Endothelial cell of hepatic sinusoid (primary cell): ENCODE measurements around the gene SLC22A23.

Experiments used
- in situ Hi-C: cut with HindIII; loops from 2 replicates; pipeline ENCODE4 v1.10.0; 2017; ENCODE audit warnings: low sequenced_read_pairs

The SLC22A23 gene

DNA sequence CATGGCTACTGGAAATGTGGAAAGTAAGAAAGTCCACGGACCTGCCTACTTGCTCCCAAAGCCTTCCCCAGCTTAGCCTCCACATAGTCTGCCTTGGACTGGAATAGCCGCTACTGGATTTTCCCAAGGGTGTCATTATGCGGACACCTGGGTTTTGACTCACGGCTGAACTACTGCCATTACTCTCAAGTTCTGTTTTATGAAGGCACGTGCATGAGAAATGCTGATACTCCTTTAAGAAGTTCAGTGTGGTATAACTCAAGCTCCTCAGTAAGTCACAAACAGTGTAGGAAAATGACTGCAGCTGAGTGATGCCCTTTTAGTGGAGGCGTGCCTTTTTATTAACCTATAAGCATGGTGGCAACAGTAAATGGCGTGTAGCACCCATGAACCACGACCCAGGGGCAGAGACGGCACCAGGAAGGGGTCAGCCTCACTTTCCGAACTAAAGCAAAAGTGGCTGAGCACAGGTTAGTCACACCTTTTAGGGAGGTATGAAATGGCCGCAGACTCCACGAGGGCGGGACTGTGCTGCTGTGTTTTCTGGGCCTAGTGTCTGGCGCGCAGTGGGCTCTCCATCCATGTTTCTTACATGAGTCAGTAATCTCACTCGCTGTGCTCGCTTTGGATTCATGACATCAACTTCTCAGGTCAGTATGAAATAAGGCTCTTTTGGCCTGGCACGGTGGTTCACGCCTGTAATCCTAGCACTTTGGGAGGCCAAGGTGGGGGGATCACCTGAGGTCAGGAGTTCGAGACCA lies 174.2 kb downstream of the SLC22A23 start:
- in situ Hi-C loops: loop anchor here (25.0 kb wide), 2 partner anchors 430 to 705 kb away; no protein-coding TSS in a partner anchor

DNA sequence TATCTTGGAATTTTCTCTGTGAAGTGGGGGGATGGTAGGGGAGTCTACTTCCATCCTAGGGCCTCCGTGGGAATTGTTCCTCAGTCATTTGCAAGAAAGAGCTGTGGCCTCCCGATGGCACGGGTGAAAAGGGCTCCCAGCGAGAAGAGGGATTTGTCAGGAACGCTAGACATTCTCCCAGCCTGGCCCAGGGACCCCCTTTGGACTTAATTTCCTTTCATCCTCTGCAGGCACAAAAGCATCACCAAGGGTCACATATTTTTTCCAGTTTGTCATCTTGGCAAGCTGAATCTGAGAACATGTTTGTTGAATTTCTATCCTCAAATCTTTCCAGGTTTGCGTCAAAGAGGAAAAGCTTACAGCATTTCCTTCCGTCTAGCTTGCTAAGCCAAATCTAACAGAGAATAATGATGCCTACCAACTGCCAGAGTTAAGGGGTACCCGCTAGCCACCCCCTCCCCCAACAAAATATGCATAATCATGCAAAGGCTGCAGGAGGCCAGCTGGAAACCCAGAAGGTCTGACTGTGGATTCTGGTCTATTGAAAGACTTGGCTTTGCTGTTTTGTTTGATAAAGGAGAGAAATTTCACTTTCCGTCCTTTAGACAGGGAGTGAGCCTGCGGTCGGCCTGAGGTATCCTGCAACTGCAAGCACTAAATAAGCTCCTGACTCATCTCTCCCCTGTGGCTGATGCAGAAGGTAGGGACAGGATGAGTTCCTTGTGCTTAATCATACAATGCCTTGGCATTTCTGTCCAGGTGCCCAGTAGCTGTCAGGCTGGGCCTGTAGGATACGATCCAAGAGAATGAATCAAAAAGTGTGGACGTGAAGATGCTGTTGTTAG lies 175.0 kb downstream of the SLC22A23 start:
- in situ Hi-C loops: loop anchor here (25.0 kb wide), 2 partner anchors 430 to 705 kb away; no protein-coding TSS in a partner anchor

DNA sequence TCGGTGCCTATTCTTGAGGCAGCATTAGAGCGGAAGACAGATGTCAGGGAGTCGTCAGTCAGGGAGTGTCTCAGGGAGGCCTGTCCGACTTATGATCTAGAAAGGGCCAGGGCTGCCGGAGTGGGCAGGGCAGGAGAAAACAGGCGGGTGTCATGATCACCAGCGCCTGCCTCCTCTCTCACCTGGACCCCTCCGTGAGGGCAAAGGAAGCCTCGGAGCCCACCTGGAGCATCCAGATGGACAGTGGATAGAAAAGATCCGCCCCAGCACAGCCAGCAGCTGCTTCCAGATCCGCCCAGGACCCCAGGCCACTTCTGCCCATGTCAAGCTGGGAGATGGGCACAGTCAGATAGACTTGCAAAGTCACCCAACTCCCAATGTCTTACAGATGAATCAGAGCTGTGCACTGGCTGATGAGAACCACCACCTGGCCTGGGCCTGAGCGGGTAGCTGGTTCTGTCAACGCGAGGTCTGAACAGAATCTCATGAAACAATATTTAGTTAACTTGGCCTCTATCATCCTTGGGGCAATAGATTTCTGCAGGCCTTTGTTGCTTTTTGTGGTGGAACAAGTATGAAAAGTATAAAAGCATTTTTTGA lies 175.9 kb downstream of the SLC22A23 start:
- in situ Hi-C loops: loop anchor here (25.0 kb wide), 2 partner anchors 431 to 706 kb away; no protein-coding TSS in a partner anchor

DNA sequence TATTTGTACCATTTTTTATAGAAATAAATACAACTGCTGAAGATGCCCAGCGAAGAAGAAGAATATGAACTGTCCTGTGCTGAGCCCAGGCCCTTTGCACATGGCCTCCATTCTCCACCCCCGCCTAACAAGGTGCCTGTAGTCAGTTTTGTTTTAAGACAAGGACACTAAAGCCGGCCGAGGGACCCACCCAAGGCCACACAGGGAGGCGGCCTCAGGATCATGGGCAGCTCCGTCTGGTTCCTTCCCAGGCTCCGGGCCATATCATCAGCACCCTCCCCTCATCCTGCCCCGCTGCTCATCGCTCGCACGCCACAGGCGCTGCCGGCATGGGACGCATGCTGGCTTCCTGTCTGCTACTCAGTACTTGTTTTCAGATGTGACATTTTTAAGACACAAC lies 176.8 kb downstream of the SLC22A23 start:
- in situ Hi-C loops: loop anchor here (25.0 kb wide), 2 partner anchors 432 to 707 kb away; no protein-coding TSS in a partner anchor

DNA sequence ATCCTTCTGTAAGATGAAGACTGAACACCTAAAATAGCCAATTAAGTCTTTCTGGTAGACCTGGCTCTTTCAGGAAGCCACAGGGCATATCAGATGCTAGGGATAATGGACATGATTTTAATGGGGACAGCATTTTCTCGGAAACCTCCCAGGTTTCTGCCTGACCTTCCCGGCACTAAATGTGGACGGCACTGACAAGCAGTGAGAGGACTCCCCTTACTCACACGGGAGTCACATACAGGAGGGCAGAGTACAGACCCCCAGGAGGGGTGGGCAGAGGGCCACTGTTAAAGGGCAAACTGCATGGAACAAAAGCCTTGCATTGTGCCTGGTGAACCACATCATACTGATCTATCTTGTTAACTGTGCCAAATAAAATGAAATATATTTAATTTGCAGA lies 178.2 kb downstream of the SLC22A23 start:
- in situ Hi-C loops: loop anchor here (25.0 kb wide), 2 partner anchors 434 to 709 kb away; no protein-coding TSS in a partner anchor

DNA sequence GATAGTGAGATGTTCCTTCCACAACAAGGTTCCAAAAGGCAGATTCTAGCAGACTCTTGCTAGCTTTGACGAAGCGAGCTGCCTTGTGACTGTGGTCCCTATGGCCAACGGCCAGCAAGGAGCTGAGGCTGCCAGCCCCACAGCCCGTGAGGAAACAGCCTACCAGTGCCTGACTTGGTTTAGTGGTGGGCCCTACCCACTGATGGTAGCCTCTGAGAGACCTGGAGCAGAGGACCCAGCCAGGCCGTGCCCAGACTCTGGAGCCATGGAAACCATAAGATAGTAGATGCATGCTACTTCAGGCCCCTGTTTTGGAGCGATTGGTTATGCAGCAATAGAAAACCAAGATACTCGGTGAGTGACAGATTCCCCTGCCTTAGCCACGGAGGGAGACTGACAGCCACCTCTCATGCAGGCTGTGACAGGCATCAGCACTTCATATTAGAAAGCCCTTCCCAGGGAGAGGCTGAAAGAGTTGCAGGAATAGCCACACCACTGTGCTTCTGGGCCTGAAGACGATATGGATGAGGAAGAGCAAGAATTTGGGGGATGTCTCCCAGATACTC lies 178.9 kb downstream of the SLC22A23 start:
- in situ Hi-C loops: loop anchor here (25.0 kb wide), 2 partner anchors 434 to 709 kb away; no protein-coding TSS in a partner anchor

DNA sequence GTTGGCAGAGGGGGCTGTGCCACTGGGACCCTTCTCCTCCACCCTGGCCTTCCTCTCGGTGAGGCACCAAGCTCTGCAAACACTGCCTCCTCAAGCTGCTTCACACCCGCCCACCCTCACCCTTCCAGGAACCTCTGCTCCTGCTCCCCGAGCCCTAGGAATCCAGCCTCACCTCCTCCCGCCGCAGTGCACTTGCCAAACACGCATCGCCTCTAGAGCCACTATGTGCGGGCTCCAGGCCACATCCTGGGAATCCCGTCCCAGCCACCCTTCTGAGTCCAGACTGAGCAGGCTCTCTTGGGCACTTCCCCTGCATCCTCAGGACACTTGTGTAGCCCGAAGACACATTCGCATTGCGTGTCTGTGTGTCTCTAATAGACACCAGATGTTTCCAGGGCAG lies 179.6 kb downstream of the SLC22A23 start:
- in situ Hi-C loops: loop anchor here (25.0 kb wide), 2 partner anchors 435 to 710 kb away; no protein-coding TSS in a partner anchor

DNA sequence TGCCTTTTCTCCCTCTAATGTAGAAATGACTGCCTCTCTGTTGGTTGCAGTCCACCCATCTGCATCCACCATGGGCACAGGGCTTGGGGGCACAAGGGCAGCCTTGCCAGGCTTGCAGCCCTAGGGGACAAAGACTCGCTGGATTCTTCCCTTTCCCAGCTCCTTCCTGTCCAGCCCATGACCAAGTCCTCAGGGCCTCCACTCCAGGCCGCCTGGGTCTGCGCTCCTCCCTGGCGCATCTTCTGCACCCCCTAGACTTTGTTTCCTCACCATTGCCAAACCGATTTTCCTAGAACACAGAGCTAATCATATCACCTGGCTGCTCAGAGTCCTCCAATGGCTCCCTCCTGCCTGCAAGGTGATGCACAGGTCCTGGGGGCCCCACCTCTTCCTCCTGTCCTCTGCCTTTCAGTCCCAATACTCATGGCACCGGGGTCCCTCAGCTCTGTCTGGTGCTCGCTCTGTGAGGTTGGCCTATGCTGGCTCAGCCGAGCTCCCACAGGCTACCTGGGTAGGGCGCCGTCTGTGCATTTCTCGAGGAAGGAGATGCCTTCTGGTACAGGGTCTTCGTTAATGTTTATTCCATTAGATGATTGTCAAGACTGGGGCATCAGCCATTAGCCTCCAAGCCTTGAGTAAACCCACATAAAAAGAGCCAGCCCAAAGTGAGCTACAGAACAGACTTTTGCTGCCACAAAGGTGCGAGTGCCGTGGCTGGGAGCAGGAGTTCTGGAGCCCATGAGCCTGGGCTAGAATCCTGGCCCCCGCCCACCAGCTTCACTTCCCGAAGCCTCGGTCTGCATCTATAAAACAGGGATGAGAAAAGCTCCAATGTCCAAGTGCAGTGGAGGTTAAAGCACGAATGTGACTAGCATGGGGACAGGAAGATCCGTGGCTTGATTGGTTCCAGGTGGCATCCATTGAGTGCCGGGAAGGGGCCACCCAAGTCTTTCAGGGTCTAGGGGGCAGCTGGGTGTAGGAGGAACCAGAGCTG lies 180.4 kb downstream of the SLC22A23 start:
- in situ Hi-C loops: loop anchor here (25.0 kb wide), 2 partner anchors 436 to 711 kb away; no protein-coding TSS in a partner anchor

DNA sequence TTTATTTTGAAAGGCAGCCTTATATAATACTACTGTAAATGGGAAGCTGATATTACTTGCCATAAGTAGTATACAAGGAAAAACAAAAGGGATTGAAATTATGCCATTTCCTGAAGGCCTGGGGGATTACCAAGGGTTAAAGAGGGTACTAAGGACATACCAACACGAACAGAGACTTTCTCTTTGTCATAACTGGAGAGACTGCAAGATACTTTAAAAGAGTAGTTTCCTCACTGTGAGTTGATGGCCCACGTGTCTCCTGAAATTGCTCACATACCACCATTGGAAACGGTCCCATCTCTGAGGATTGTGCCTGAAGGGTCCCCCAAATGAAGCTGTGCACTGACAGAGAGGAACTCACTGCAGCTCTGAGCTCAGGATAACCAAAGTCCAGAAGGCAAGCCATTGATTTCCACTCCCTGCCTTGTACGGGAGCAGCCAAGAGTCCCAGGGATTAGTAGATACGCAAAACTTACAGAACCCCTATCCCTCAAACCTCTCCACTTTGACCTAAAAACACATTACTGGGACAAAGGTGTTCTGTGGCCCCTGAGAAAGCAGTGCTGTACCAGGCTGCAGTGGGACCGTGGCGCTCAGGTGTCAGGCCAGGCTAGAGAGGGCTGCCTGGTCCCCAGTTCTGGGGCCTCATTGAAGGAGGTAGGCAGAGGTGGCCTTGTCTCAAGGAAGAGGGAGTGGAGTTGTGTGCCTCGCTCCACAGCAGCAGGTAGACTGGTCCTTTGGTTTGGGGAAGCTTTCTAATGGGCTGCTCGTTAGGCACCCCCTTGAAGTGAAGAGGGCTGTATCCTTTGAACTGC lies 182.9 kb downstream of the SLC22A23 start:
- in situ Hi-C loops: no loop called here

DNA sequence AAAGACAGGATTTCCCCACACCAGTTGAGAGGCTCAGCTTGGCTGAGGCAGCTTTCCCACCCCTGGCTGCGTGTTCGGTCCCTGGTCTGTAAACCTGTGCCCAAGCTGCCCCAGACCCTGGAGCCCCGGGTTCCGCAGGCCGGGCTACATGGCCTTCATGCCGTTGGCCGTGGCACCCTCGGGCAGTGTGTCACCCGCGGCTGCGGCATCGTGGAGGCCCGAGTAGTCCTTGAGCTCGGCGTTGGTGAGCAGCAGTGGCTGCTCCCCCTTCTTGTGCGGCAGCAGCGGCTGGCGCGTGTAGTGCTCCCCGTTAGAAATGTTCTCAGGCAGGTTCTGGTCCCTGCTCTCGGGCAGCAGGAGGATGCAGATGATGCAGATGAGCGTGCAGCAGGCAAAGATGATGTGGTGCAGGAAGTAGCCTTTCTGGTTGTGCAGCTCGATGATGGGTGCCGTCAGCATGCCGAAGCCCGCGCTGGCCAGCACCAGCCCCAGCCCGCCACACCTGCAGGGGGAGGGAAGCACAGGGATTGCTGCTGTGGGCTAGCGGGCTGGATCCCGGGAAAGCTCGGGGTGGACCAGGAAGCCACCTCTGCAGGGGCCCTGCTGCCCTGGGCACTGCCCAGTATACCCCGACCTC lies 183.8 kb downstream of the SLC22A23 start:
- in situ Hi-C loops: no loop called here

DNA sequence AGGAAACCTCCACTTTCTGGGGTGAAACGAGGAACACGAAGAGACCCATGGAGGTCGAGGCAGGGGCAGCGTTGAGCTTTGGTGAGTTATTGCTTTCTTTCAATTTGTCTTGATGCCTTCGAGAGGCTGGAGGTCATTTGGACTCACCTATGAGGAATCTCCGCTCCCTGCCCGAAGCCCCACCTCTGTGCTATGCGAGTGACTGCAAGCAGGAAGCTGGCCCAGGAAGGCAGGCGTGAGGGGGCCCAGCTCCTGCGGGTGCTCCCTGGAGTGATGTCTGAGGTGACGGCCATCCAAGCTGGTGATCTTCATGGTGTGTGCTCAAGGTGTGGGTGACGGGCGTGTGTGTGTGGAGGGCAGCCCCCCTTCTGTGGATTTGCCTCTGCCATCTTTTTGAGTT lies 185.1 kb downstream of the SLC22A23 start:
- in situ Hi-C loops: no loop called here

DNA sequence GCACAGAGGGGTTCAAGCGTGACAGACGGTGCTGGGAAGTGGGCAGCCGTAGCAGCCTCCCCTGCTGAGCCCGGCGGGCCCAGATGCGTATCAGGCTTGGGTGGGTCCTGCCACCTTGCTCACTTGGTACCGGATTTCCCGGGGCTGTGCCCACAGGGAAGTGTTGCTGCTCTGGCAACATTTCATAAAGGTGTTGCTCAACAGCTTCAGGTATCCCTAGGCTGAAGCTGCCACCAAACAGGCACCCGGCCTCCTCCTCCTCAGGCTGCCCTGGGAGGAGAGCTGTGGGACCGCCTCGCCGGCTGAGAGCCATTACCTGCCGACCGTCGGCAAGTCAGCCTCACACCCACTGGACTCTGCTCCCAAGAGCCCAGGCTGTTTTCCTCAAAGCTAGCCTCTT lies 186.6 kb downstream of the SLC22A23 start:
- in situ Hi-C loops: no loop called here

DNA sequence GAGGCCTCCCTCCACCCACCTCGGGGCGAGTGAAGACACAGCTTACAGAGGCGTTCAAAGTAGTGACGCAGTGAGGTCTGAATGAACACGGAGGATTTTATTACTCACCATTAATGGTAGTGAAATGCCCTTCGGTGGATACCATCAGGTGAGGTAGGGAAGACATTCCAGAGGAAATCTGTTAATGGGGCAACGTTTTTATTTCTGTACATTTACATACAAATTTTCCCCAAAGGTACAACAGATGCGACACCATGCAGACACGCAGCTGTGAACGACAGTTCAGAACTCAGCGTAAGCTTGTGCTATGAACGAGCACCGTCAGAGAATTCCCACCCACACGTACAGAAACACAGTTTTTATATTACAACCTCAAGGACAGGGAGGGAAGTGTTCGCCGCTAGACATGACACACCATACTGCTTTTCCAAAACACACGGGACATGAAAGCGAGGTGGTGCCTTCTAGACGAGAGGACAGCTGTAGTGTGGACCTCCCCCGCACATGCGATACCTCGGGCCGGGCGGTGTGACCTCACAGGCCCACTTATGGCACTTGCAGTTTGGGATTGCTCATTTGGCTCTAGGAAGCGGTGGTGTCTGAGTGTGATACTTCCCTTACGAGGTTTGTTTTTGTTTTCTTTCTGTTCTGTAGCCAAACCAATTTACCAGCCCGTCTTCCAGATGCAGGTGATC lies 187.4 kb downstream of the SLC22A23 start:
- in situ Hi-C loops: no loop called here

DNA sequence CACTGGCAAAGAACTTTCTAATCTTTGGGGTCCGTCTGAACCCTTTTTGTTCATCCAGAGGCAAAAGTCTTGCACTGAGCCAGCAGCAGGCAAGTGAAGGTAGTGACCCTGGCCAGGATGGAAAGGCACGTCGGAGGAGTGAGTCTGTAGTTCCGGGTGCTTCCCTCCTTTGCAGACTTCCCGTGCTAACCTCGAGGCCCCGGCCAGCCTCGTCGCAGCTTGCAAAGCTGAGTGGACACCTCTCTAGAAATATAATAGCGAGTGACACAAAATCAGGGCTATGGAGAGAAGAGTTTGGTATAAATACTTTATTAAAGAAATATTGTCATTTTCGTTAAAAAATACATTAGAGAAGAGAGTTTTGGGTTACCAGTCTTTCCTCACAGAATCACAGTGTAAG lies 188.2 kb downstream of the SLC22A23 start:
- in situ Hi-C loops: no loop called here

DNA sequence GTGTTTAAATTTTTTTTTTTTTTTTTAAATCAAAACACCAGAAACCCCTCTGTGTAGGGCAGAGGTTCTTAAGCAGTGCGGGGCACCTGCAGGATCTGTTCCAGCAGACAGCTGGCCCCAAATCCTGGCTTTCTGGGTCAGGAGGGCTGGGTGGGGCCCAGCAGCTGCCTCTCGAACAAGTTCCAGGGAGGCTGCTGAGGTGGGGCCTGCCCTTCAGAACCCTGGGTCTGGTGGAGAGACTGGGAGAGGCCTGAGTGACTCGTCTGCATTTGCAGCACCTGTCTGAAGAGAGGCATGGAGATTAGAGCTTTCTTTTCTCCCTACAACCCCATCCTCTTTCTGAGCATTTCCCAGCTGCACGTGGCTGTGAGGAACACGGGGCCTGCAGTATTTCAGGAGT lies 189.7 kb downstream of the SLC22A23 start:
- in situ Hi-C loops: no loop called here

DNA sequence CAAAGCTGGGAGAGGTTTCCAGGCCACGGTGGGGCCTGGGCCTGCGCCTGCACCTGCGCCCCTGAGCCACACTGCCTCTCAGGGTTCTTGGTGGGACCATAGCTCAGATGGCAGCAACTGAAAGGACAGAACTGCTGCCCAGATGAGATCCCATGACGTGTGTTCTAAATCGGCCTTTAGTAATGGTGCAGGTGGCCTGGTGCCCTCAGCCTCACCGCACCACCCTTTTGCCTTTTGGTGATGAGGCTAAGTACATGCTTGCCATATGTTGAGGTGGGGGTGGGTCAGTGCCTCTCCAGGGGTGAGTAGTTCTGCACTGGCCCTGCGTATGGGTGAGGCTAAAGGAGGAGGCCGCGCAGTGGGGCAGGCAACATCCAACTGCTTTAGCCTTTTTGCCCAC lies 190.7 kb downstream of the SLC22A23 start:
- in situ Hi-C loops: no loop called here

DNA sequence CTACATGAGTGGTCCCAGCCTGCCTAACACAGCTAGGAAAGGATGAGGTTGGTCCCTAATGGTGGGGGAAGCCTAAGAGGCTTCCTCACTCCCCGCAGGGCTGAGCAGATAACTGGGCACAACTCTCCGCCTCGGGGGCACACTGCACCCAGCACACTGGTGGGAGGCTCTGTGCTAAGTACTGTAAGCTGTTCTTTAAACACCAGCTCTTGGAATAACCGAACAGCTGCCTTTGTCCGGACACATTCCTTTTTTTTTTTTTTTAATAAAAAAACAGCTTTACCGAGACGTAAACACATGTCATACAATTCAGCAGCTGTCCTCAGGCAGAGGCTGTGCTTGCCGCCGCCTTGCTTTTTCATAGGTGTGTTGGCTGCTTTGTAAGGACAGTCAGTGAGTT lies 191.2 kb downstream of the SLC22A23 start:
- in situ Hi-C loops: no loop called here

DNA sequence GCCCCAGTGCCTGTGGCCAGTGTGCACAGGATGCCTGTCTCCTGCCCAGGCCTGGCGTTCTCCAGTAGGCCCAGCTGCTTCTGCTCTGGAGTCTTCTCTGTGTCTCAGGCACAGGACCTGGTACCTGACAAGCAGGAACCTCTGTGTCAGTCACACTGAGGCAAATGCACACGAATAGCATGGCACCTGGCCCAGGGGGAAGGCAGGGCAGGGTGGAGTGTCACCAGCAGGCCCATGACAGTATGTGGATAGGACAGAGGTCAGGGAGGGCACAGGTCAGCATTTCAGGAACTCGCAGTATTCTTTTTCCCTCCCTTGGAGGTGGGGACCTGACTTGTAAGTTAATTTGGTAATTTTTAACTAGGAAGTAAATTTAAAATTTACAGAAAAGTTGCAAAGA lies 192.5 kb downstream of the SLC22A23 start:
- in situ Hi-C loops: no loop called here
